Natural killer cell (primary cell): ENCODE measurements around the gene UNC13C. TPM values are rescaled to one million over a fixed set of nuclear protein-coding genes. Genes with fewer than 3 reads are reported as not detected.

Source experiments
- ATAC-seq, 3 donors: fragments of 150-1000 bp in 2 of 3; fragments of 200-7000 bp in 1 of 3; cut with Tn5 transposase; 1 replicate in 1 of 3; 2 replicates in 2 of 3; pipeline ENCODE4 v1.10.0; 2021; ENCODE audit warnings: mild to moderate bottlenecking in 2 of 3, moderate library complexity in 2 of 3
- DNase-seq, 2 donors: peaks; one replicate each; pipeline versions ENCODE4 v3.0.0 to v3.0.0-alpha.2; 2013 to 2021; ENCODE audit warnings: mixed read lengths in 1 of 2
- H3K27ac ChIP-seq: one replicate; pipeline ENCODE4 v1.5.1; 2013; ENCODE audit warnings: mild to moderate bottlenecking, low read length
- H3K27me3 ChIP-seq: one replicate; pipeline ENCODE4 v1.6.1; 2013; ENCODE audit warnings: low read length; ENCODE audit not compliant: control insufficient read depth, insufficient read depth
- H3K36me3 ChIP-seq: one replicate; pipeline ENCODE4 v1.6.1; 2013; ENCODE audit warnings: low read length; ENCODE audit not compliant: control insufficient read depth, insufficient read depth
- H3K4me1 ChIP-seq: one replicate; pipeline ENCODE4 v1.6.1; 2013; ENCODE audit warnings: low read length; ENCODE audit not compliant: control insufficient read depth, insufficient read depth
- H3K4me3 ChIP-seq: one replicate; pipeline ENCODE4 v1.5.1; 2013; ENCODE audit warnings: low read length
- H3K9me3 ChIP-seq: one replicate; pipeline ENCODE4 v1.6.1; 2013; ENCODE audit warnings: low read length; ENCODE audit not compliant: control insufficient read depth, insufficient read depth
- H3K27ac Mint-ChIP-seq, 2 donors: one replicate each; pipeline ENCODE4 v1.8.0; 2022; ENCODE audit warnings: mild to moderate bottlenecking in 2 of 2, mixed read lengths in 2 of 2, moderate library complexity in 1 of 2
- H3K27me3 Mint-ChIP-seq, 2 donors: one replicate each; pipeline ENCODE4 v1.8.0; 2022; ENCODE audit warnings: low read depth in 2 of 2, mixed read lengths in 2 of 2
- H3K36me3 Mint-ChIP-seq: one replicate; pipeline ENCODE4 v1.8.0; 2022; ENCODE audit warnings: mixed read lengths
- H3K4me1 Mint-ChIP-seq, 2 donors: one replicate each; pipeline ENCODE4 v1.8.0; 2022; ENCODE audit warnings: mixed read lengths in 2 of 2
- H3K4me3 Mint-ChIP-seq: one replicate; pipeline ENCODE4 v1.8.0; 2022; ENCODE audit warnings: mild to moderate bottlenecking, moderate library complexity, mixed read lengths
- H3K9me3 Mint-ChIP-seq, 2 donors: one replicate each; pipeline ENCODE4 v1.8.0; 2022; ENCODE audit warnings: mixed read lengths in 2 of 2
- WGBS: methylation state at CpG from one replicate; pipeline ENCODE4 v1.1.7; 2013; ENCODE audit warnings: missing lambda C conversion rate; ENCODE audit not compliant: insufficient coverage; 5-methylcytosine and 5-hydroxymethylcytosine counted together
- intact Hi-C: fragments of 100-400 bp; cut with micrococcal nuclease; formaldehyde crosslinking; loops from one replicate; pipeline ENCODE4 v1.14.2; 2022
- total RNA-seq, 4 donors: library from RNA; stranded (reverse); fragments of 120-200 nt in 1 of 4; gene quantifications; one replicate each; pipeline versions ENCODE4 v1.2.3 to v1.2.4, GENCODE V29; 2013 to 2022
- TF ChIP-seq, protein P1 (sequence below): fragments of 200-600 bp; IDR thresholded peaks from one replicate; pipeline ENCODE4 v1.8.0; 2022; ENCODE audit warnings: antibody characterized with exemption

UNC13C gene
- total RNA-seq, 3 donors from 2014 or later (not counting 1 experiment from before 2014, with no cell fraction given): not detected

DNA sequence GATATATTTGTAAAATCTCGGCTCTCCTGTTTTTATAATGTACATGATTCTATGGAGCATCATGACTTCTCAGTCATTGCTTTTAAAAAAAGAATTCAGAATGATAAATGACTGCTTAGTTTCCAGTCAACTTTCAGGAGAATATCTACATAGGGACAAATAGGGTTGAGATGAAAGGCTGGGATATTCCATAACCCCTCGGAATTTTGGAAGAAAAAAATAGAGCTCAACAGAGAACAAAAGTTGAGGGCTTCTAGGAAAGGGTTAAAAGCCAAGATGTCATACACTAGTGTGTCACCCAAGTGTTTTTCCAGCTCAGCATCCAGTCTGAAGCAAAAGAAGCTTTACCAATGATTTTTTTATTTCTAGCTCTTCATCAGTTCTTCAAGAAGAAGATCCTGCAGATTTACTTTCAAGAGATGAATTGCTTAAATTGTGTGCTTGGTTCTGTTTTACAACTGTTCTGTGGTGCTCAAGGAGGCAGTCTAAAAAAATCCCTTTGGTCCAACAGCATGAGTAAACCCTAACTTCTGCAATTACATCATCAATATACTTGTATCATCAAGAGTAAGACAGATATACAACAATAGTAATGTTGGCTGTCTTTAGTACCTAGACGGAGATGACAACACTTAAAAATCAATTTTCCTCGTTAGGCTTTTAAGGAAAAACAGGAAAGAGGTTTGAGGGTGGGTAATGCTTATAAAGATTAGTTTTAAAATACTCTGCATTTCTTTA is 979 bp downstream of the UNC13C start:
- Mint-ChIP-seq H3K4me3 (no peak overlapping the region), H3K36me3 (no peaks in the 10 kb centered on the region), H3K27ac (no peak overlapping the region), H3K27me3 (peaks cover 16 to 25% of the 10 kb centered on the region in 2 donors), H3K9me3 (peaks cover 0 to 6% of the 10 kb centered on the region in 2 donors), H3K4me1 (no peaks in the 10 kb centered on the region)
- Histone ChIP-seq H3K27ac (no peak overlapping the region), H3K4me3 (no peak overlapping the region), H3K9me3 (no peaks in the 10 kb centered on the region), H3K27me3 (peaks cover 5% of the 10 kb centered on the region), H3K4me1 (no peaks in the 10 kb centered on the region), H3K36me3 (no peaks in the 10 kb centered on the region)
- TF ChIP-seq, protein P1, sequence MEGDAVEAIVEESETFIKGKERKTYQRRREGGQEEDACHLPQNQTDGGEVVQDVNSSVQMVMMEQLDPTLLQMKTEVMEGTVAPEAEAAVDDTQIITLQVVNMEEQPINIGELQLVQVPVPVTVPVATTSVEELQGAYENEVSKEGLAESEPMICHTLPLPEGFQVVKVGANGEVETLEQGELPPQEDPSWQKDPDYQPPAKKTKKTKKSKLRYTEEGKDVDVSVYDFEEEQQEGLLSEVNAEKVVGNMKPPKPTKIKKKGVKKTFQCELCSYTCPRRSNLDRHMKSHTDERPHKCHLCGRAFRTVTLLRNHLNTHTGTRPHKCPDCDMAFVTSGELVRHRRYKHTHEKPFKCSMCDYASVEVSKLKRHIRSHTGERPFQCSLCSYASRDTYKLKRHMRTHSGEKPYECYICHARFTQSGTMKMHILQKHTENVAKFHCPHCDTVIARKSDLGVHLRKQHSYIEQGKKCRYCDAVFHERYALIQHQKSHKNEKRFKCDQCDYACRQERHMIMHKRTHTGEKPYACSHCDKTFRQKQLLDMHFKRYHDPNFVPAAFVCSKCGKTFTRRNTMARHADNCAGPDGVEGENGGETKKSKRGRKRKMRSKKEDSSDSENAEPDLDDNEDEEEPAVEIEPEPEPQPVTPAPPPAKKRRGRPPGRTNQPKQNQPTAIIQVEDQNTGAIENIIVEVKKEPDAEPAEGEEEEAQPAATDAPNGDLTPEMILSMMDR: no peak
- ATAC-seq (no peak), DNase-seq (no peak)
- WGBS: 63% methylated on average over 1 of the region's 4 CpGs
- intact Hi-C loops: no loop called here

DNA sequence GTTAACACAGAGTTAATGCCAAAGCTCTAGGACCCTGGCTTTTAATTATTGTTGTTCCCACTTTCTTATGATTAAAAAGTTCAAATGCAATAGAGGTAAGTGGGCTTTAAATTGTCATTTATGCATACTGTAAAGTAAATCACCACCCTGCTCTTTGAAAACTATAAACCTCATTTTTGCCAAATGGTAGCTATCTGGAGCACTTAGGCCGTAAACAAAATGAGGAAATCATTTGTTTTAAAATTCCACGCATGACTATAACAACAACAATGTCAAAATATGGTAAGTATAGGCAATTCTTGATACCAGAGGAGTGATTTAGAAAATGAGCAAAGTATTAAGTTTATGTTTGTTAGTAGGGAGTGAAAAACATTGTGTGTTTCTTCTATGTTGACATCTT is 1.8 kb downstream of the UNC13C start:
- no peaks in the 10 kb centered on the region for H3K4me1 ChIP-seq
- TF ChIP-seq, protein P1: no peak
- intact Hi-C loops: no loop called here
- ATAC-seq: no peak
- Mint-ChIP-seq H3K27me3 (peaks cover 16 to 25% of the 10 kb centered on the region in 2 donors), H3K27ac (no peak overlapping the region), H3K36me3 (no peaks in the 10 kb centered on the region), H3K4me1 (no peaks in the 10 kb centered on the region), H3K9me3 (peaks cover 0 to 7% of the 10 kb centered on the region in 2 donors), H3K4me3 (no peak overlapping the region)
- WGBS: no CpG with 5 or more reads among the region's 2 CpGs
- H3K27me3 ChIP-seq: peaks cover 5% of the 10 kb centered on the region
- H3K4me3 ChIP-seq: no peak overlapping the region
- no peaks in the 10 kb centered on the region for H3K9me3 ChIP-seq
- DNase-seq: no peak
- no peaks in the 10 kb centered on the region for H3K36me3 ChIP-seq
- no peak overlapping the region for H3K27ac ChIP-seq

DNA sequence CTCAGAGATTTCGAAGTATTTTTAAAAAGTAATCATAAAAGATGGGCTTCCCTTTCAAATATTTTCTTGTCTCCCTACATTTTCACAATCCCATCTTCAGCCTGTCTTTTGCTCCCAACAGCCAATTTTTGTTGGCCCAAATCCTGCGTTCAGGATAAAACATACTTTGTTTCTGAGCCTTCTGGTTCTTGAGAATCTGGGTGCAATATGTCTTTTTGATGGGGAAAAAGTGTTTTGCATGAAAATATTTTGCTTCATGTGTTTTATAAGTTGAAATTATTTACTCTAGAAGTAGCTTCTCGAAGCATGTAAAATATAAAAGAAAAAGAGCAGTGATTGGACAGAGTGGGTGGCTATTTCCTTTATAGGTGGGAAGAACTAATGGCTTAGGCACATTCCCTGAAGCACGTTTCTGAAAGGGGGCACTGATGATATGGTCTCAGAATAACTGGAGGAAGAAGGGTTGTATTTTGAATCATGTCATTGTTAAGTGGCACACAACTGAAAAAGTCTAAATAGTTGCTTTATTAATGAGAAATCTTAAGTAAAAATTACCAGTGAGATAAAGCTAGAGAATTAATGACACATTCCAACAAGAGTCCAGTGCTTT is 3.9 kb downstream of the UNC13C start:
- Histone ChIP-seq H3K9me3 (no peaks in the 10 kb centered on the region), H3K4me1 (no peaks in the 10 kb centered on the region), H3K27ac (no peak overlapping the region), H3K4me3 (no peak overlapping the region), H3K27me3 (peaks cover 5% of the 10 kb centered on the region), H3K36me3 (no peaks in the 10 kb centered on the region)
- WGBS: 68% methylated on average over 4 of the region's 4 CpGs
- H3K4me3 Mint-ChIP-seq: no peak overlapping the region
- TF ChIP-seq, protein P1: no peak
- DNase-seq (no peak), ATAC-seq (no peak)
- no peaks in the 10 kb centered on the region for H3K4me1 Mint-ChIP-seq
- H3K27ac Mint-ChIP-seq: no peak overlapping the region
- intact Hi-C loops: no loop called here
- no peaks in the 10 kb centered on the region for H3K36me3 Mint-ChIP-seq
- peaks cover 2 to 9% of the 10 kb centered on the region in 2 donors for H3K9me3 Mint-ChIP-seq
- H3K27me3 Mint-ChIP-seq: peaks cover 8 to 21% of the 10 kb centered on the region in 2 donors
